Activated T-cell treated with anti-CD3 and anti-CD28 coated beads for 4 hours (primary cell): ENCODE results near the gene CPLX4.
A peak's percentile ranks its signal among the peaks of the same experiment; 100 is the strongest.

Source experiments
- DNase-seq: peaks from one replicate; pipeline ENCODE4 v3.0.0-alpha.2; 2020

Gene CPLX4

GRCh38 chr18:59318460-59319050 lies at the start of gene CPLX4:
Gene CPLX4, minus strand, starts transcription at chr18:59318649. Its CDS starts 187 bp downstream, at chr18:59318462.
- no peak for DNase-seq

GRCh38 chr18:59360381-59360780 lies 41.9 kb upstream of the CPLX4 start:
- DNase-seq = no peak

GRCh38 chr18:59359576-59359952 lies 41.1 kb upstream of the CPLX4 start:
- DNase-seq = no peak

DNA sequence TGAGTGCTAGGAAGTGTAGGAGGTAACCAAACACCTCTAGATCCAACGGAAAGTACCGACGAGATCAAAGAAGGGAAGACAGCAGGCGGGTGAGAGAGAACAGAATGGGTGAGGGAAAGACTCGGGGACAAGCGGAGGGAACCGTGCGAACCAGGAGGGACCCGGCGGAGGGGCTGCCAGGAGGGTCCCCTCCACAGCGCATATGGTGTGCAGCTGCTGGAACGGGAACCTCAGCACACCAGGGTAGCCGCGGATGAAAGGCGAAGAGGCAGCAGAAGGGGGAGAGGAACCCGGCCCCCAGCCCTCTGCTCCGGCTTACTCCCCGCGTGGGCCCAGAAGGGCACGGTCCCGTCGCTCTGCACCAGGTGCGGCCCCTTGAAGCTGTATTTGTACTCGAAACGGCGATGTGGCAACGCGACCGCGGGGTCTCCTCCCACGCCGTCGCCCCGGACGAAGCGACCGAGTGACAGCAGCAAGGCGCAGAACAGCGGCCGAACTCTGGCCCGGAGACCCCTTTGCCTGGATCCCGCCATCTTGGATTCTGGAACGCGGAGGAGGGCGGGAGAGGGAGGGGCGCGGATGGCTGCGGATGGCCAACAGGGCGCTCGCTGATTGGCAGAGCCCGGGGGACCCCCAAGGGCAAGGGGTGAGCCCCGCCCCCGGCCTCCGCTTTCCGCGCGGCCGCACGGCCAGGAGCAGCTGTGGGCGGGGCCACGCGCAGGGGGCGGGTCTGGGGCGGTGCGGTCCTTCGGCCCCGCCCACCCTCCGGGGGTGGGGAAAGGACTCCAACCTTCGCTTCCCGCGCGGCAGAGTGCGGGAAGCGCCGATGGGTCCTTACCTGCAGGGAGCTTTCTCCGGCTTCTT lies 40.5 kb upstream of the CPLX4 start, which contains the start of gene LMAN1:
TSS of gene LMAN1 (minus strand) at position 554 of the 864 bp plus-strand sequence. CDS start at position 533, 21 bp downstream.
- DNase-seq = peak; percentile 88

GRCh38 chr18:59358414-59358711 lies 39.9 kb upstream of the CPLX4 start:
- DNase-seq = no peak

DNA sequence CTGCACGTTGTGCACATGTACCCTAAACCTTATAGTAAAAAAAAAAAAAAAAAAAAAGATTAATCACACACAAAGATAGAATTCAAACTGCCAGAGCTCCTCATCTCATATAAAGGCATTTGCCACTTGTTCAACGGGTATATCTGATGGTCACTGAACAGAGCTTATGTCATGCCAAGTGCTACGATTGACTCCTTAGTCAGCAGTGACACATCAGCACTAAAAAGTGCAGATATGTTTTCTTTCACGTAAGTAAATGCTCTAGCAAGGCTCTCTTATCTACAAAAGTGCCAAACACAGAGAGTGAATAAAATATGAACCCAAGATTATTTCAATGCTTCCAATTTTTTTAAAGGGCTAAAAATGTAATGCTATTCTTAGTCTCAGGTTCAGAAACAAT lies 39.5 kb upstream of the CPLX4 start:
- DNase-seq = peak; percentile 3

DNA sequence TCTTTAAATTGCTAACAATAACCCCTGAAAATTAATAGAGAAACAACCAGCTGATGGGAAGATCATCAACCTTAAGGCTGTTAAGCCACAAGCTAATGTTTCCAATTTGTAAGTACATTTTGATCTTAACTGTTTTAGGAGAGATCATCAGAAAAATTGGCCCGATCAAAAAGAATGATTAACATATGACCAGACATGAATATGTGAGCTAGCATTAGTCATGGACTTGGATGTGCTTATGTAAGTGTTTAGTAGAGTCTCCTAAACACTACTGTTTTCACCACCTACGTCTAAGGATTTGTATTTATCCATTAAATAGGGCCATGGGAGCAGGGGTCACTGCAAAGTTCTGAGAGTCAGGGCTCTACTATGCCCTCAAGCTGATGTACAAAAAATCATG lies 36.3 kb upstream of the CPLX4 start:
- DNase-seq = no peak

- no peak for DNase-seq
Measured at GRCh38 chr18:59353079-59353680, 34.7 kb upstream of the CPLX4 start.

GRCh38 chr18:59352250-59352855 lies 33.9 kb upstream of the CPLX4 start:
- DNase-seq = no peak

- DNase-seq = no peak
Measured at GRCh38 chr18:59345556-59345955, 27.1 kb upstream of the CPLX4 start.

GRCh38 chr18:59344996-59345395 lies 26.5 kb upstream of the CPLX4 start:
- no peak for DNase-seq

- DNase-seq = no peak
Measured at GRCh38 chr18:59343926-59344325, 25.5 kb upstream of the CPLX4 start.

DNA sequence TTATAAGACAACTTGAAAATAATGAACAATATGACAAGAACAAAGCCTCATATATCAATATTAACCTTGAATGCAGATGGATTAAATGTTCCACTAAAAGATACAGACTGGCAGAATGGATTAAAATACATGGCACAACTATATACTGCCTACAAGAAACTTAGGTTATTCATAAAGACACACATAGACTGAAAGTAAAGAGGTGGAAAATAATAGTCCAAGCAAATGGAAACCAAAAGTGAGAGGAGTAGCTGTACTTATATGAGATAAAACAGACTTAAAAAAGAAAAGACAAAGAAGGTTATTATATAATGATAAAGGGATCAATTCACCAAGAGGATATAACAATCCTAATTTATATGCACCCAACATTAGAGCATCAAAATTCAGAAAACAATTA lies 22.4 kb upstream of the CPLX4 start:
- no peak for DNase-seq

DNA sequence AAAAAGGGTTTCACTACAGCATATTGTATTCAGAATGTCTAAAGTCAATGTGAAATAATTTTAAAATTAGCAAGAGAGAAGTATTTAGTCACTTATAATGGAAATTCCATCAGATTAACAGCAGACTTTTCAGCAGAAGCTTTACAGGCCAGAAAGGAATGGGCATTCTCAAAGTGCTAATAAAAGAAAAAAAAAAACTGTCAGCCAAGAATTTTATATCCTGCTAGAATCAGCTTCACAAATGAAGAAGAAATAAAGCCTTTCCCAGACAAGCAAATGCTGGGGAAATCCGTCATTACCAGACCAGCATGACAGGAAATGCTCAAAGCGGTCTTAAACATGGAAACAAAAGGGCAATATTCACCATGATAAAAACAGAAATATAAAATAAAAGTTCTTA lies 21.9 kb upstream of the CPLX4 start:
- no peak for DNase-seq

- DNase-seq = no peak
Measured at GRCh38 chr18:59332986-59333385, 14.5 kb upstream of the CPLX4 start.

GRCh38 chr18:59328683-59329082 lies 10.2 kb upstream of the CPLX4 start:
- no peak for DNase-seq

- DNase-seq = no peak
Measured at GRCh38 chr18:59325965-59326364, 7.5 kb upstream of the CPLX4 start.

DNA sequence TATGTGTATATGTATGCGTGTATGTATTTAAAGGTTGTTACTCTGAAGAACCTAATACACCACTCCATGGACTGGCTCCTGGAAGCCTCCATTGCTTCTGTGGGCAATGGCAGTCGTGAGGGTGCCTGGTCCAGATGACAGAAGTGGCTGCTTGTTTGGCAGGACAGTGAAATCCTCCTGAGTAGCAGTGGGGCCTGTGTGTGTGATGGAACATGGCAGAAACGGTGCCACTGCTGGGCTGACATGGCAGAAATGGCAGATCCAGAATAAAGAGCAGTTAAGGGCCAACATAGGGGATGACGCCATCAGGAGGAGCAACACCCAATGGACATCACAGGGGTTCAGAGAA lies 6.1 kb upstream of the CPLX4 start:
- no peak for DNase-seq

- no peak for DNase-seq
Measured at GRCh38 chr18:59323931-59324622, 5.6 kb upstream of the CPLX4 start.

DNA sequence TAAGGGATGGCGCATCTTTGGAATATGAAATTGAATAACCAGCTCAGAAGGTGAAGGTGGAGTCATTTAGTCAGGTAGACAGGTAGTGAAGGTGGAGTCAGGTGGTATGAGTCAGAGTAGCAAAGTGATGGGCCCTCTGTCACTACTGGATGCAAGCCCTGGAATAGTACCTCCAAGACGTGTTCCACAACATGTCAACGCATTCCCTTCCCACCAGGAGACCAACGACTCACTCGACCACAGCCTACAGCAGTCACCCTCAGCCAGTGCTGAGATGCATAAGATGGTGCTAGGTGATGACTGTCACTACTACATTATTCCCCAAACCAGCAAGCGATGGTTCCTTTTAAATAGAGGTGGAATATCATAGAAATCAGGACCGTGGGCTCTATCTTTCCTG lies 6.8 kb downstream of the CPLX4 start:
- DNase-seq = no peak

DNA sequence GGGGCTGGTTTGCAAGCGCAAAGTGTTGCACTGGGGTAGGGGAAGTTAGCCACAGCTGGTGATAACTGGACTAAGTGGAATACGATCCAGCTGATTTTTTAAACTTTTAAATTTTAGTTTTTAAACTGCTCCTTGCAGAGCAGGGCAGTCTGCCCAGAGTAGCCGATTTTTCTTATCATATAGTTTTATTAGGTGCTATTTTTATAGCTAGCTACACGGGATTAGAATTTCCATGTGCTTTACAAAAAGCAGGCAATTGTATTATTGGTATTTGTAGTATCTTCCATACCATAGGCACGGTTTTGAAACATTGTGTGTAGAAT lies 9.6 kb downstream of the CPLX4 start:
- no peak for DNase-seq

DNA sequence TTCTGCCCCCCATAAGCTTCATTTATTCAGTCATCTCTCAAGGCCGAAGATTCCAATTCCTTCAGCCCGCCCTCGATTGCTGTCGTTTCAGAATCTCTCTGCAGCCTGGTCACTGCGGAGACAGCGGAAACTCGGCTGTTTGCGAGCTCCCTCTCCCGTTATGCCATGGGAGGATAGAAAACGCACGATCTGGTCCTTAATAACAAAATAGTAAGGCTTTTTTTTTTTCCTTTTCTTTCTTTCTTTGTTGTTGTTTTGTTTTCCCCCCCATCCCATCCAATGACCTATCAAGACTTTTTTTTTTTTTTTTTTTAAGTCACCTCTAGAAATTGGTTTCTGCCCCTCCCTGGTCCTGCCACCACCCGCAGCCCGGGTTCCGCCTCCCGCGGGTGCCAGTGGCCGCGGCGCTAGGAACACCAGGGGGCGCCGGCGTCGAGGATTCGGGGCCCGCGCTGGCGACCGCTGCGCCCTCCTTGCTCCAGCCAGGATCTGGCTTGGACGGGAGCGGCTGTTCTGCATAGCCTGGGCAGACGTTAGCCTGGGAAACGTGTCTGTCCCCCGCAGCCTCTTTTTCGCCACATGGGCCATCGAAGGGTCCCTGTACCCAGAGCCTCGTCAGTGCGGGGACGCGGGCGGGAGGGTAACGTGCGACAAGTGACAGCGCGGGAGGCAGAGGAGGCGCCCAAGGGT lies 10.1 kb downstream of the CPLX4 start:
- DNase-seq = peak; percentile 57

GRCh38 chr18:59306640-59307039 lies 11.8 kb downstream of the CPLX4 start:
- DNase-seq = no peak
